Endothelial cell of umbilical vein (primary cell): Measurements from ENCODE around the gene WDR27. TPM values are rescaled to one million over a fixed set of nuclear protein-coding genes. Genes with fewer than 3 reads are reported as not detected.

Experiments used
- BruUV-seq: library from RNA; stranded (reverse); fragments of 400-500 nt; replicated peaks from 2 replicates; lab custom pipeline; 2021; lab: Mats Ljungman, UMichigan
- CTCF ChIA-PET: fragments of 300-600, 350-600 bp; sonication (Branson Sonifier 250); formaldehyde crosslinking; loops from one replicate; lab custom pipeline; 2021; ENCODE audit warnings: antibody characterized with exemption, inconsistent platforms; lab: Charles Lee
- POLR2A ChIA-PET: fragments of 300-600, 350-600 bp; sonication (Branson Sonifier 250); formaldehyde crosslinking; loops from one replicate; lab custom pipeline; 2021; ENCODE audit warnings: antibody characterized with exemption, inconsistent platforms; lab: Charles Lee
- DNase-seq: peaks from one replicate; pipeline ENCODE4 v3.0.0-alpha.2; 2011; ENCODE audit warnings: low read depth, low spot score
- FAIRE-seq: peaks from 2 replicates; lab custom pipeline; 2011; peaks lifted over from hg19 to GRCh38; lab: Jason Lieb, UNC
- H2AFZ ChIP-seq: 2 replicates; pipeline ENCODE4 v1.6.0; 2012; ENCODE audit warnings: low read depth, low read length, control low read depth, inconsistent platforms
- H3K27ac ChIP-seq: 2 replicates; pipeline ENCODE4 v1.5.1; 2011; ENCODE audit warnings: low read depth, mild to moderate bottlenecking, control low read depth, low read length, moderate library complexity; ENCODE audit not compliant: insufficient read depth
- H3K27me3 ChIP-seq, 2 experiments: 2 replicates each; pipeline versions ENCODE4 v1.6.0 to v1.6.1; 2011; ENCODE audit warnings: low read length in 2 of 2, mixed read lengths in 1 of 2; ENCODE audit not compliant: control insufficient read depth in 2 of 2, insufficient read depth in 2 of 2
- H3K36me3 ChIP-seq, 2 experiments: 2 replicates in 1 of 2; 3 replicates in 1 of 2; pipeline ENCODE4 v1.5.1; 2011; ENCODE audit warnings: low read length in 2 of 2, mild to moderate bottlenecking in 1 of 2, moderate library complexity in 1 of 2; ENCODE audit not compliant: control insufficient read depth in 2 of 2, insufficient read depth in 2 of 2; ENCODE audit errors: extremely low read depth in 1 of 2
- H3K4me1 ChIP-seq: 3 replicates; pipeline ENCODE4 v1.5.1; 2011; ENCODE audit warnings: mild to moderate bottlenecking, low read length; ENCODE audit not compliant: control insufficient read depth, insufficient read depth; ENCODE audit errors: extremely low read depth
- H3K4me2 ChIP-seq: 2 replicates; pipeline ENCODE4 v1.6.1; 2011; ENCODE audit warnings: low read length, control low read depth, mixed read lengths; ENCODE audit not compliant: insufficient read depth
- H3K4me3 ChIP-seq, 3 experiments: fragments of 200-600 bp in 1 of 3; sonication (generic), shearing (Covaris generic) in 1 of 3; replicated peaks in 1 of 3; 2 replicates each; pipeline ENCODE4 v1.5.1; 2011 to 2016; ENCODE audit warnings: control low read depth in 3 of 3, low read length in 3 of 3, mild to moderate bottlenecking in 2 of 3, inconsistent platforms in 1 of 3, low read depth in 1 of 3, moderate library complexity in 1 of 3; ENCODE audit not compliant: insufficient read depth in 1 of 3
- H3K79me2 ChIP-seq: 2 replicates; pipeline ENCODE4 v1.6.0; 2012; ENCODE audit warnings: low read length, inconsistent platforms; ENCODE audit not compliant: control insufficient read depth, insufficient read depth
- H3K9ac ChIP-seq: replicated peaks from 2 replicates; pipeline ENCODE3; 2011; ENCODE audit warnings: low read length, control low read depth; ENCODE audit not compliant: insufficient read depth; ENCODE audit errors: extremely low read depth
- H3K9me1 ChIP-seq: replicated peaks from 3 replicates; pipeline ENCODE4 v1.6.0; 2011; ENCODE audit warnings: mild to moderate bottlenecking, low read length; ENCODE audit not compliant: control insufficient read depth, insufficient read depth; ENCODE audit errors: extremely low read depth
- H3K9me3 ChIP-seq: replicated peaks from 2 replicates; pipeline ENCODE4 v1.5.1; 2012; ENCODE audit warnings: low read length, inconsistent platforms; ENCODE audit not compliant: control insufficient read depth, insufficient read depth
- H4K20me1 ChIP-seq: replicated peaks from 2 replicates; pipeline ENCODE3; 2011; ENCODE audit warnings: mild to moderate bottlenecking, low read length; ENCODE audit not compliant: control insufficient read depth, insufficient read depth; ENCODE audit errors: extremely low read depth
- CTCF ChIP-seq, 2 donors: IDR thresholded peaks; 1 replicate in 1 of 2; 2 replicates in 1 of 2; pipeline ENCODE4 v1.5.1; 2011; ENCODE audit warnings: low read length in 2 of 2, mild to moderate bottlenecking in 2 of 2, moderate library complexity in 2 of 2, control low read depth in 1 of 2, inconsistent platforms in 1 of 2, low read depth in 1 of 2; ENCODE audit not compliant: insufficient read depth in 1 of 2; ENCODE audit errors: extremely low read depth in 1 of 2
- EZH2 ChIP-seq: IDR thresholded peaks from 2 replicates; pipeline ENCODE4 v1.6.1; 2012; ENCODE audit warnings: borderline replicate concordance, low read depth, mild to moderate bottlenecking, moderate library complexity, low read length, inconsistent platforms; ENCODE audit not compliant: severe bottlenecking
- GATA2 ChIP-seq: IDR thresholded peaks from 2 replicates; pipeline ENCODE4 v1.7.0; 2011; ENCODE audit warnings: low read depth, mild to moderate bottlenecking, moderate library complexity, mixed read lengths, low read length; ENCODE audit not compliant: insufficient read length, insufficient read depth
- JUN ChIP-seq: IDR thresholded peaks from 2 replicates; pipeline ENCODE4 v1.6.1; 2011; ENCODE audit warnings: borderline replicate concordance, low read depth; ENCODE audit not compliant: insufficient read length, insufficient read depth
- MAX ChIP-seq: IDR thresholded peaks from 2 replicates; pipeline ENCODE4 v1.6.1; 2011; ENCODE audit not compliant: insufficient read depth, insufficient read length
- POLR2A ChIP-seq: IDR thresholded peaks from 2 replicates; pipeline ENCODE4 v1.6.1; 2012; ENCODE audit warnings: low read depth, mild to moderate bottlenecking, control low read depth, low read length
- POLR2AphosphoS5 ChIP-seq: IDR thresholded peaks from 2 replicates; pipeline ENCODE4 v1.6.1; 2012; ENCODE audit warnings: low read depth, mild to moderate bottlenecking, control low read depth, low read length, moderate library complexity; ENCODE audit not compliant: insufficient read depth
- dilution Hi-C: fragments of 300-500 bp; cut with MboI; formaldehyde crosslinking; loops from one replicate; pipeline ENCODE4 v1.15.0; 2019; ENCODE audit warnings: low sequenced_read_pairs; ENCODE audit not compliant: extremely low pct_ligation_motif_present
- intact Hi-C: fragments of 100-400 bp; cut with micrococcal nuclease; formaldehyde crosslinking; loops from one replicate; pipeline ENCODE4 v1.10.0; 2022
- polyA plus RNA-seq, 4 experiments: library from polyadenylated mRNA; depleted of rRNA in 3 of 4; stranded (reverse) in 3 of 4; unstranded in 1 of 4; fragments of >200 nt; gene quantifications; 2 replicates each; pipeline versions ENCODE4 v1.2.1 to v1.2.3, GENCODE V29; 2011 to 2012; ENCODE audit warnings: missing spikeins in 1 of 4
- total RNA-seq: library from RNA; stranded (reverse); gene quantifications from 2 replicates; pipeline ENCODE4 v1.2.3, GENCODE V29; 2021

Gene WDR27
- total and polyA plus RNA-seq, 2 donors (not counting 3 experiments of a cell fraction or from before 2014, with no cell fraction given) = 60.1 to 69.7 TPM

- Histone ChIP-seq H2AFZ (no peak overlapping the region), H3K4me2 (no peak overlapping the region), H3K9ac (no peak overlapping the region), H3K36me3 (peaks cover 2 to 7% of the 10 kb centered on the region in 2 experiments), H3K4me1 (no peaks in the 10 kb centered on the region), H3K27ac (no peak overlapping the region), H3K27me3 (no peaks in the 10 kb centered on the region), H4K20me1 (no peaks in the 10 kb centered on the region), H3K79me2 (peaks cover 6% of the 10 kb centered on the region), H3K4me3 (no peak overlapping the region), H3K9me1 (no peaks in the 10 kb centered on the region), H3K9me3 (no peaks in the 10 kb centered on the region)
- CTCF ChIA-PET = no interaction called here
- FAIRE-seq (no peak), DNase-seq (no peak)
- TF ChIP-seq JUN (no peak), CTCF (IDR thresholded peaks at IDR 0.05; ENCODE audit: extremely low read depth in 1 of 2, insufficient read depth in 1 of 2, low read depth in 1 of 2, low read length in 2 of 2) (no peak), POLR2A (no peak), POLR2AphosphoS5 (no peak), GATA2 (no peak), MAX (no peak), EZH2 (no peak)
- POLR2A ChIA-PET = no interaction called here
- dilution Hi-C loops = no loop called here
- intact Hi-C loops = no loop called here
- BruUV-seq = no TSS peak
Measured at GRCh38 chr6:169684056-169684455, 17.8 kb downstream of the WDR27 start.
